ENCODE results near the gene COL17A1.

Gene COL17A1

GRCh38 chr10:104032144-104032775 lies 53.4 kb downstream of the COL17A1 start:
- peak; percentile 4 for DNase-seq

- DNase-seq: peak; percentile 6
These were observed 54.0 kb downstream of the COL17A1 start for GRCh38 chr10:104031631-104032030.

GRCh38 chr10:104029521-104029860 lies 56.2 kb downstream of the COL17A1 start:
- no peak for DNase-seq

GRCh38 chr10:104028823-104029520 lies 56.7 kb downstream of the COL17A1 start:
- DNase-seq: no peak

- no peak for DNase-seq
These were observed 57.5 kb downstream of the COL17A1 start for GRCh38 chr10:104028146-104028545.

GRCh38 chr10:104026762-104027161 lies 58.9 kb downstream of the COL17A1 start:
- no peak for DNase-seq

- no peak for DNase-seq
These were observed 60.2 kb downstream of the COL17A1 start for GRCh38 chr10:104025524-104025923.

GRCh38 chr10:104022026-104022425 lies 63.7 kb downstream of the COL17A1 start:
- no peak for DNase-seq

- no peak for DNase-seq
These were observed 64.4 kb downstream of the COL17A1 start for GRCh38 chr10:104021246-104021645.

GRCh38 chr10:104020020-104020419 lies 65.7 kb downstream of the COL17A1 start:
- no peak for DNase-seq

GRCh38 chr10:104018471-104018870 lies 67.2 kb downstream of the COL17A1 start:
- DNase-seq: no peak

- no peak for DNase-seq
These were observed 69.0 kb downstream of the COL17A1 start for GRCh38 chr10:104016661-104017060.

GRCh38 chr10:104014176-104014575 lies 71.5 kb downstream of the COL17A1 start:
- DNase-seq: peak; percentile 64

GRCh38 chr10:104013489-104013888 lies 72.2 kb downstream of the COL17A1 start:
- no peak for DNase-seq

GRCh38 chr10:104011904-104012303 lies 73.8 kb downstream of the COL17A1 start:
- no peak for DNase-seq

GRCh38 chr10:104005172-104005863 lies 80.4 kb downstream of the COL17A1 start:
- no peak for DNase-seq

- peak; percentile 70 for DNase-seq
These were observed 82.8 kb downstream of the COL17A1 start for GRCh38 chr10:104002911-104003310.

- no peak for DNase-seq
These were observed 86.9 kb downstream of the COL17A1 start for GRCh38 chr10:103998805-103999204.

GRCh38 chr10:103995134-103995533 lies 90.5 kb downstream of the COL17A1 start:
- no peak for DNase-seq

GRCh38 chr10:103991393-103992128 lies 94.1 kb downstream of the COL17A1 start:
- DNase-seq: no peak

- DNase-seq: no peak
These were observed 95.1 kb downstream of the COL17A1 start for GRCh38 chr10:103990531-103990930.

- DNase-seq: peak; percentile 17
These were observed 95.6 kb downstream of the COL17A1 start for GRCh38 chr10:103990121-103990520.

- peak; percentile 15 for DNase-seq
These were observed 99.3 kb downstream of the COL17A1 start for GRCh38 chr10:103986360-103986759.
